GM12872 (cell line): ENCODE data around the gene ALDH3A1.

Source experiments
- CTCF ChIP-seq: IDR thresholded peaks from 3 replicates; pipeline ENCODE4 v1.5.1; 2011; ENCODE audit warnings: low read depth, mild to moderate bottlenecking, low read length, moderate library complexity; ENCODE audit not compliant: insufficient read depth

Gene ALDH3A1

GRCh38 chr17:19743101-19744100, 4.7 kb downstream of the ALDH3A1 start:
- TF ChIP-seq CTCF, result no peak

- no peak for TF ChIP-seq CTCF
Measured at GRCh38 chr17:19742495-19742894, 5.6 kb downstream of the ALDH3A1 start.

- TF ChIP-seq CTCF, result no peak
Measured at GRCh38 chr17:19741832-19742457, 6.2 kb downstream of the ALDH3A1 start.

- no peak for TF ChIP-seq CTCF
Measured at GRCh38 chr17:19740933-19741332, 7.2 kb downstream of the ALDH3A1 start.

GRCh38 chr17:19739241-19740201, 8.6 kb downstream of the ALDH3A1 start:
- no peak for TF ChIP-seq CTCF

GRCh38 chr17:19738757-19739156, 9.3 kb downstream of the ALDH3A1 start:
- TF ChIP-seq CTCF, result no peak
